Activated naive CD4-positive, alpha-beta T cell treated with anti-CD3 and anti-CD28 coated beads, Interleukin-2, amount 50 U/mL, for 24 hours (primary cell): ENCODE results near the gene SPDYE16.
"Not testable (repeated sequence)": the region's sequence is repeated elsewhere in the genome, so short reads cannot be mapped to it uniquely, and the experiment has no call there.

Experiments used
- H3K27ac Mint-ChIP-seq: one replicate; pipeline ENCODE4 v1.8.0; 2021; ENCODE audit warnings: mild to moderate bottlenecking, mixed read lengths
- H3K27me3 Mint-ChIP-seq: one replicate; pipeline ENCODE4 v1.8.0; 2021; ENCODE audit warnings: mixed read lengths
- H3K36me3 Mint-ChIP-seq: one replicate; pipeline ENCODE4 v1.8.0; 2021; ENCODE audit warnings: mixed read lengths
- H3K4me1 Mint-ChIP-seq: one replicate; pipeline ENCODE4 v1.8.0; 2021; ENCODE audit warnings: mixed read lengths
- H3K4me3 Mint-ChIP-seq: one replicate; pipeline ENCODE4 v1.8.0; 2021; ENCODE audit warnings: mild to moderate bottlenecking, mixed read lengths
- H3K9me3 Mint-ChIP-seq: one replicate; pipeline ENCODE4 v1.8.0; 2021; ENCODE audit warnings: mixed read lengths

The SPDYE16 gene

DNA sequence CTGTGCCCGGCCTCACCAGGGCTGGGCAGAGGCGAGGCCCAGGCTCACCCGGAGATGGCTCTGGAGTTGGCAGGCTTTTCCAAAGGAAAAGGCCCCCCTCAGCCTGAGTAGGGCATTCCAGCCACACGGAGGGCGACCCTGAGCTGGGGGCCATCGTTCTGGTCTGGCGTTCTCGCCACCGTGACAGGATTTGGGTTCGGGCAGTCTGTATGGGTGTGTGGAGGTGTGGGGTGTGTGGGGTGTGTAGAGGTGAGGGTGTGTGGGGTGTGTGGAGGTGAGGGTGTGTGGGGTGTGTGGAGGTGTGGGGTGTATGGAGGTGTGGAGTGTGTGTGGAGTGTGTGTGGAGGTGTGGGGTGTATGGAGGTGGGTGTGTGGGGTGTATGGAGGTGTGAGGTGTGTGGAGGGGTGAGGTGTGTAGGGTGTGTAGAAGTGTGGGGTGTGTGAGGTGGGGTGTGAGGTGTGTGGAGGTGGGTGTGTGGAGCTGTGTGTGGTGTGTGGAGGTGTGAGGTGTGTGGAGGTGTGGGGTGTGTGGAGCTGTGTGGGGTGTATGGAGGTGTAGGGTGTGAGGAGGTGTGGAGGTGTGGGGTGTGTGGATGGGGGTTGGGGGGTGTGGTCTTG is 44.4 kb downstream of the SPDYE16 start:
- H3K36me3 Mint-ChIP-seq, H3K4me1 Mint-ChIP-seq, H3K4me3 Mint-ChIP-seq, H3K27me3 Mint-ChIP-seq, H3K9me3 Mint-ChIP-seq, H3K27ac Mint-ChIP-seq: not testable (repeated sequence)

GRCh38 chr7:76497918-76498582 is 45.0 kb downstream of the SPDYE16 start:
- not testable (repeated sequence) for H3K9me3 Mint-ChIP-seq, H3K4me1 Mint-ChIP-seq, H3K4me3 Mint-ChIP-seq, H3K27ac Mint-ChIP-seq, H3K27me3 Mint-ChIP-seq, H3K36me3 Mint-ChIP-seq

DNA sequence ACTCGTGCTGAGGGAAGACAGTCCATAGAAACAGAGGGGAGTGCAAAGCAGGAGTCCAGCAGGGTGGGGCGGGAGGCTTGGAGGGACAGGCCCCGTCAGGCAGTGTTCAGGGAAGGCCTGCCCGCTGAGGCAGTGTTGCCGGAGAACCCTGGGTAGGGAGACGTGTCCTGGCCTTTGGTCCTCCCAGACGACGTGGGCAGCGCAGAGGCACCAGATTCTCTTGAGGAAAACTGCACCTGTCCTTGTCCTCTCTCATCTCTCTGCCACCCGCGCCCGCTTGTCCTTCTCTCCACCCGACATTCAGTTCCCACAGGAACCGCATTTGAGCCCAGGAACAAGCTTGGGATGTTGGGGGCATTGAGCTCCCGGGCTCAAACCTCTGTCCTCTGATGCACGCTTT is 47.4 kb downstream of the SPDYE16 start:
- H3K4me3 Mint-ChIP-seq, H3K27ac Mint-ChIP-seq, H3K27me3 Mint-ChIP-seq: not testable (repeated sequence)

DNA sequence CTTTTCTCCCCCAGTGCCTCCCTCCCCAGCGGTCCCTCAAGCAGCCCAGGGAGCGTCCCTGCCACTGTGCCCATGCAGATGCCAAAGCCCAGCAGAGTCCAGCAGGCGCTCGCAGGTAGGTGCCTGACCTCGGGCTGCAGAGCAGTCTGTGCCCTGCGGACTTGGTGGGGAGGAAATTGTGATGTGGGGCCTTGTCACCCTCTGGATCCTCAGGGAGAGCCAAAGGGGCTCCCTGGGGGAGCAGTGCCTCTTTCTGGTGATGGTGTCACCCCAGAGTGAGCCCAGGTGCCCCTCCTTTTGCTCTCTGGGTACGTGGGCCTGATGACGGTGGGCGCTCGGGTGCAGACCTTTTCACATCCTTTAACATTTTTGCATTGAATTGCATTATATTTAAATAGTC is 51.0 kb downstream of the SPDYE16 start:
- not testable (repeated sequence) for H3K27me3 Mint-ChIP-seq, H3K4me3 Mint-ChIP-seq, H3K4me1 Mint-ChIP-seq, H3K27ac Mint-ChIP-seq, H3K9me3 Mint-ChIP-seq, H3K36me3 Mint-ChIP-seq

More for the DNA sequence above, 47.4 kb downstream of the SPDYE16 start:
- not testable (repeated sequence) for H3K9me3 Mint-ChIP-seq, H3K36me3 Mint-ChIP-seq, H3K4me1 Mint-ChIP-seq

DNA sequence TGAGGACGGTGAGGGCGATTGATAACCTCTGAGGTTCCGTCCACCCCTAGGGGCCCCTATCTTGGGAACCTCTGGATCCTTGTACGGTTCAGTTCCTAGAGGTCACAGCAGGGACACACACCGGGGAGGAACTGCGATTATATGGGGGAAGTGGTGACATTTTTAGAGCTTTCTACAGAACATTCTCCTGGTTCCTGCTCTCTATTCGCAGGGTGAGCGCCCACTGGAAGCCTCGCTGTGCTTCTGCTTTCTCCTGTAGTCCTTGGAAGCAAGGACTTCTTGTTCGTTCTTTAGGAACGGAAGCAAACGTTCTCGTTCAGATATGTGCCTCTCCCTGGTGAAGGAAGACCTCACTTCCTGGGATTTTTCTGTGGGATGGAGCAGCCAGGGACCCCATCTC is 55.1 kb downstream of the SPDYE16 start:
- not testable (repeated sequence) for H3K4me3 Mint-ChIP-seq, H3K4me1 Mint-ChIP-seq, H3K36me3 Mint-ChIP-seq, H3K9me3 Mint-ChIP-seq, H3K27ac Mint-ChIP-seq, H3K27me3 Mint-ChIP-seq

- not testable (repeated sequence) for H3K27me3 Mint-ChIP-seq, H3K36me3 Mint-ChIP-seq, H3K4me1 Mint-ChIP-seq, H3K9me3 Mint-ChIP-seq
- Mint-ChIP-seq H3K4me3 (peak overlapping the region; percentile 23), H3K27ac (peak overlapping the region; percentile 51)
These were observed 56.5 kb downstream of the SPDYE16 start for GRCh38 chr7:76486618-76487017.

- H3K27ac Mint-ChIP-seq = not testable (repeated sequence)
These were observed 57.1 kb downstream of the SPDYE16 start for GRCh38 chr7:76485822-76486610.

GRCh38 chr7:76484456-76484855 is 58.6 kb downstream of the SPDYE16 start:
- H3K27ac Mint-ChIP-seq, H3K4me1 Mint-ChIP-seq, H3K36me3 Mint-ChIP-seq, H3K9me3 Mint-ChIP-seq, H3K4me3 Mint-ChIP-seq, H3K27me3 Mint-ChIP-seq: not testable (repeated sequence)

More at GRCh38 chr7:76485822-76486610, 57.1 kb downstream of the SPDYE16 start:
- not testable (repeated sequence) for H3K4me1 Mint-ChIP-seq, H3K36me3 Mint-ChIP-seq, H3K27me3 Mint-ChIP-seq, H3K9me3 Mint-ChIP-seq, H3K4me3 Mint-ChIP-seq

DNA sequence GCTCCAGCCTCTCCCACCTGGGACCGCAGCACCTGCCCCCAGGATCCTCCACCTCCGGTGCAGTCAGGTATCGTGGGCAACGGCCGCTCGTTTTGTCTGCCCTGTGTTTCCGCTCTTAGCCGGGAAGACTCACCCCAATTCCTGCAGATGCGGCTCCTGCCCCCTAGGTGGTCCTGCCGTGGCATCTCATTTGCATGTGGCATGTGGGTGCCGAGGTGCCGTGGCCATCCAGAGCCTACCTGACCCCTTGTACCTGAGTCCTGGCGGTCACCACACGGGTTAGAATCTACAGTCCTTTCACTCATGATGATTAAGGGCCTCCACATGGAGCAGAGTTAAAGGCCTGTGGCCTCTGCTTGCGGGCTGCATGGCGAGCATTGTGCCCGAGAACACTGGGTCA is 60.0 kb downstream of the SPDYE16 start:
- not testable (repeated sequence) for H3K36me3 Mint-ChIP-seq, H3K27ac Mint-ChIP-seq, H3K27me3 Mint-ChIP-seq, H3K4me3 Mint-ChIP-seq, H3K4me1 Mint-ChIP-seq, H3K9me3 Mint-ChIP-seq

GRCh38 chr7:76482660-76483059 is 60.4 kb downstream of the SPDYE16 start:
- H3K4me1 Mint-ChIP-seq, H3K27me3 Mint-ChIP-seq, H3K9me3 Mint-ChIP-seq, H3K4me3 Mint-ChIP-seq, H3K36me3 Mint-ChIP-seq, H3K27ac Mint-ChIP-seq: not testable (repeated sequence)
